HPDE6-E6E7 (cell line): ENCODE measurements around the gene PPP2R1A.

ENCODE experiments used
- DNase-seq: peaks from one replicate; pipeline ENCODE4 v3.0.0; 2011; ENCODE audit warnings: missing footprints; ENCODE audit errors: extremely low spot score

The PPP2R1A gene

DNA sequence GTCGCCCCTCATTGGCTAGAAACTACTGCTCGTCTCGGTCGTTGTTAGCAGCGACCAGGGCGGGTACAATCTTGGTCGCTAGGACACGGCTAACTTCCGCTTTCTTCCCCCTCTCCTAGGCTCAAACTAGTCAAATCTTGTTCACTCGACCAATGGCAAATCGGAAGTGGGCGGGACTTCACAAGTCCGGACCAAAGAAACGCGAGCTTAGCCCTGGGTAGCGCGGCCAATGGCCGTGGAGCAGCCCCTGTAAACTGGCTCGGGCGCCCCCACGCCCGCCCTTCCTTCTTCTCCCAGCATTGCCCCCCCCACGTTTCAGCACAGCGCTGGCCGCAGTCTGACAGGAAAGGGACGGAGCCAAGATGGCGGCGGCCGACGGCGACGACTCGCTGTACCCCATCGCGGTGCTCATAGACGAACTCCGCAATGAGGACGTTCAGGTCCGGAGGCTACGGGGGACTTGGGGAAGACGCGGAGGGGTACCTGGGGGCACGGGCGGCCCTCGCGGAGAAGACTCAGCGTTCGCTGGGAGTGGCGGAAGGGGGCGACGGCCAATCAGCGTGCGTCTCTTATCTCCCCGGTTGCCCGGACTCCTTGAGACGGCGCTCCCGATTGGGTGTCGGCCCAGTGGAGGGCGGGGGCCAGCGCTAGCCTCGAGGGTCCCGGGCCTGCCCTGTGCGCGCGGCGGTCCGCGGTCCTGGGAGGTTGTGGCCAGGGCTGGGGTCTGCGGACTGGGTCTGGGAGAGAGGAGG lies at the start of gene PPP2R1A:
TSS of gene PPP2R1A (plus strand) at position 318 of the 752 bp plus-strand sequence. CDS start at position 363, 45 bp downstream.
- DNase-seq = peak; percentile 98

DNA sequence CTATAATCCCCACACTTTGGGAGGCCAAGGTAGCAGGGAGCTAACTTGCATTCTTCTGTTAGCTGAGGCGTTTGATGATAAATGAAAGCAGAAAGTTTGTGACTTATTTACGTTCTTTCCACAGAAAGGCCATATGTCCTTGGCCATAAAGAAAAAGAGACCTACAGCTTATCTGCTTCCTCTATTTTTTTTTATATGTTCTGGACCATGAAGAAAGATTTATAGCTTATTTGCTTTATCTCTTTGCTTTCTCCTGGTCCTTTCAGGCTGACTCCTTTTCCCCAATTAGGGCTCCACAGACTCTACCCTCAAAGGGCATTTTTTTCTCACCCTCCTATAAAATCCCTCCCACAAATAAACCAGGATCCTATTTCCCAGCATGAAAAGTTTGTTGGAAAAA lies 48.6 kb upstream of the PPP2R1A start:
- no peak for DNase-seq

DNA sequence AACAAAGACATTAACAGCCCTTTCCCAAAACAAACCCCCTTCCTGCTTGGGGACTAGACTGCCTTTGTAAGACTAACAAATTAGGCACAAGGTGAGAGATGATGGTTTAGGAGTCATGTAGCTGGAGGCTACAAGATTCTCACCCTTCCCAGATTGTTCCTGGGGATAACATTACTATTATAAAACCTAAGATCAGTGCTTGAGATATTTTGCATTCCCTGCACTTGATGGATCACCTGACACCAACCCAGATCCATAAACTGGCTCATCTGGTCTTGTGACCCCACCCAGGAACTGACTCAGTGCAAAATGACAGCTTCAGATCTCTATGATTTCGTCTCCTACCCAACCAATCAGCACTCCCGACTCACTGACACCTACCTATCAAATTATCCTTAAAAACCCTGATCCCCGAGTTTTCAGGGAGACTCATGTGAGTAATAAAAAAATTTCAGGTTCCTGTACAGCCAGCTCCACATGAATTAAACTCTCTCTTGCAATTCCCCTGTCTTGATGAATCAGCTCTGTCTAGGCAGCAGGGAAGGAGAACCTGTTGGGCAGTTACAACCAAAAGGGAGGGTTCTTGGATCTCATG lies 47.8 kb upstream of the PPP2R1A start:
- peak; percentile 52 for DNase-seq

DNA sequence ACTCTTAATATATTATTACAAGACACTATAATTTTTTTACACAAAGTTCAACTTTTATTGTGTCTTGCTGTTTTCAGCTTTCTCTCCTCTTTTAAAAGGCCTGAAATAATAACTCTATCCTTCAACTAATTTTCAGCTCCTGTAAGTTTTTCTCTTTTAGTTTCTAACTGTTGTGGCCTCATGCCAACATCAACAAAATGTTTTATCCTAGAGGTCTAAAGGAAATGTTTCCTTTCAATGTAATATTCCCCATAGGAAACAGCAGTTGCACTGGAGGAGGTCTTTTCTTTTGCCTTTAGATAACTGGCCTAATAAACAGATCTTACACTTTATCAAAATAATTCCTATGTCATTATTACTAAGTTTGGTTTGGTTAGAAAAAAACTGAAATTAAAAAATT lies 41.6 kb upstream of the PPP2R1A start:
- no peak for DNase-seq

DNA sequence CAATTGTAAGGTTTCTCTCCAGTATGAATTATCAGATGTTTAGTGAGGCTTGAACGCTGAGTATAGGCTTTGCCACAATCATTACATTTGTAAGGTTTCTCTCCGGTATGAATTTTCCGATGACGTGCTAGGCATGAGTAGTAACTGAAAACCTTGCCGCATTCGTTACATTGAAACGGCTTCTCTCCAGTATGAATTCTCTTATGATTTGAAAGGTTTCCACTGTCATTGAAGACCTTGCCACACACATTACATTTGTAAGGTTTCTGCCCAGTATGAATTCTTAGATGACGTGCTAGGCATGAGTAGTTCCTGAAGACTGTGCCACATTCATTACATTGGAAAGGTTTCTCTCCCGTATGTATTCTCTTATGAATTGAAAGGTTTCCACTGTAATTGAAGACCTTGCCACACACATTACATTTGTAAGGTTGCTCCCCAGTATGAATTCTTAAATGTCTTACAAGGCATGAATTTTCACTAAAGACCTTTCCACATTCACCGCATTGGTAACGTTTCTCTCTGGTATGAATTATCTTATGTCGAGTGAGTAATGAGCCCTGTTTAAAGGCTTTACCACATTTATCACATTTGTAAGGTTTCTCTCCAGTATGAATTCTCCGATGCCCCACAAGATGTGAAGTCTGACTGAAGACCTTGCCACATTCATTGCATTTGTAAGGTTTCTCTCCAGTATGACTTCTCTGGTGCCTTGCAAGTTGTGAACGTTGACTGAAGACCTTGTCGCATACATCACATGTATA lies 34.1 kb upstream of the PPP2R1A start:
- DNase-seq = no peak

DNA sequence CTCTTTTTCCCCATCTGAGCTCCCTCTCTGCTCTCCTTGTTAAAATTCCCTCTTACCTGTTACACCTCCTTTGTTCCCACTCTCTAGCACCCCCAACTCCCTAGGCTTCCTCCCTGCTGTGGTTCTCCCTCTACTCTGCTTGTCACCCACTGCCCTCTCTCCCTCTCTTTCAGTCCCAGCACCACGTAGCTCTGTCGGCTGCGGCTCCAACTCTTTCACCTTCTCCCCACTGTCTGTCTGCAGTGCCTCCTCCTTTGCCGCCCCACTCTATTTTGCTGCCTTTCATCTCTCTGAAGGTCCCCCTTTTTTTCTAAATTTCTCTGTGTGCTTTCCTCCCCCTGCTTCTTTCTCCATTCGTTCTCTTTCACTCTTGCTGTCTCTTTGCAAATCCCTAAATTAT lies 19.5 kb upstream of the PPP2R1A start:
- DNase-seq = no peak

DNA sequence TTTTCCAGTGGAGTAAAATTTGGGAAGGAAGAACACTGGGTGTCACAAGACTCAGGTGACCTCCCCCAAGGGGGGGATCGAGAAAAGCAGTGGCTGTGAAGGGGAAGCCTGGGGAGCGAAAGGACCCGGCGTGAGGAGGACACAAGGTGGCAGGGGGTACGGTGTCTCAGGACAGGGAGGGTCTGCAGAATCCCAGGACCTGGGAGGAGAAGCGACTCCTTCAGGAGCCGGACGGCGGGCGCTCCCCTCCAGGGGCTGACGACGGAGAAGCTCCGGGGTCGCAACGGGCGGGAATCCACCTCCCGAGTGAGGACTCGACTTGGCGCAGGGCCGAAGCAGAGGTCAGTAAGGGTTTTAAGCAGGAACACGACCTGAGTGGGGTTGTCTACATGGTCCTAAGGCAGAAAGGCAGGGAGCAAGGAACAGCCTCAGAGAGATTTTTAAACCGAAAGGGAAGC lies 19.0 kb upstream of the PPP2R1A start:
- DNase-seq = no peak

DNA sequence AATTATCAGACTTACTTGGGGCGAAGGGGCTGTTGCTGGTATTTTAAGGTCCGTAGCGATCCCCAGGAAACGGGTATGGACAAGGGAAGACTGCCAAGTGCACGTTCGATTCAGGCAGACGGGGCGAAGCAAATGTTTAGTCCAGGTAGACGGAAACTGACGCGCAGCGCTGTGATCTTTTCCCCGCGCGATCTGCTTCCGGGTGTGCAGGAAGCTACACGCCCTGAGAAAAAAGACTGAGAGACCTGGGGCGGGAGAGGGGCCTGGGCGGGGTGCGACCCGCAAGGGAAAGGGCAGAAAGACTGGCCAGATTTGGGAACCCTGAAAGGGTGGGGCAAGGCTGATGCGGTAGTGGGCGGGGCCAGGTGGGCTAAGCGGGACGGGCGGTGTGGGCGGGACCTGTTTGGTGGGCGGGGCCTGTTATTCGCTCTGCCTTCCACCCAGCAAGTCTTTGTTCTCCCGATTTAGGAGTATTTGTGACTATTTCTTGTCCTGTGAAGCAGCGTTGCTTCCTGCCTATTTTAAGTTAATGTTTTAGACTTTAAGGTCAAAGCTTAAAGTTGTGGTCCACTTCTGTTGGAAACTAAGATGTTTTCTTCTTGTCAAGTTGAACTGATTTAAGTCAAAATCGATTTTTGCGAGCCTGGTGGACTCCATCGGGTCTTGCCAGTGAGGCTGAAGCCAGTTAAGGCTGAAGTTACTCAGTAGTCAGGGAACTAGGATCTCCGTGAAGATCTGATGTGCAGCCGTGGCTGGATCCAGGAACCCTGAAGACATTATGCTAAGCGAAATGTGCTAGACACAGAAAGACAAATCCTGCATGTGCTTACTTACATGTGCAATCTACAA lies 18.3 kb upstream of the PPP2R1A start, which contains the start of gene ZNF836:
TSS of gene ZNF836 (minus strand) at position 301 of the 849 bp plus-strand sequence. CDS start 3,549 bp downstream, outside the sequence.
- DNase-seq = peak; percentile 81

DNA sequence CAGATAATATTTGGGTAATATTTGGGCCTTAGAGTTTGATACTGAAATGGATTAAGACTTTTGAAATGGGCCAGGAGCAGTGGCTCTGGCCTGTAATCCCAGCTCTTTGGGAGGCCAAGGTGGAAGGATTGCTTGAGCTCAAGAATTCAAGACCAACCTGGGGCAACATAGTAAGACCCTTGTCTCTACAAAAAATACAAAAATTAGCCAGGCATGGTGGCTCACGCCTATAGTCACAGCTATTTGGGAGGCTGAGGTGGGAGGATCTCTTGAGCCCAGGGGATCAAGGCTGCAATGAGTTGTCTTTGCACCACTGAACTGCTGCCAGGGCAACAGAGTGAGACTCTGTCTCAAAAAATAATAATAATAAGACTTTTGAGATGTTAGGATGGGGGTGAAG lies 17.5 kb upstream of the PPP2R1A start:
- DNase-seq = no peak

DNA sequence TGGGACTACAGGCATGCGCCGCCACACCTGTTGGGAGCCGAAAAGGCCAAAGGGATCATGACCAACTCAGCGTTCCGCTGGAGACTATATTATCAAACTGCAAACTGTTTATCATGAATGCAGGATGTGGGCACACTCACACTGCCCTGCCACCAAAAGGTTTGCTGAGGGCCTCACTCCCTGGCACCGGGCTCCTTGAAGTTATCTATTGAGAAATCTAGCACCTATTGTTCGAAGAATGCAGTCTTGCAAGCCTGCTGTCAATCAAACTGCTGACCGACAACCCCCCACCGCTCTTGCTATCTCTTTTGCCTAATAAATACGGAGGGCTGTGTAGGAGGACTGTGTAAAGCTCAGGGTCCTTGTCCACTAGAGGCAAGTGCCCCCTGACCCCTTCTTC lies 13.3 kb upstream of the PPP2R1A start:
- DNase-seq = no peak

DNA sequence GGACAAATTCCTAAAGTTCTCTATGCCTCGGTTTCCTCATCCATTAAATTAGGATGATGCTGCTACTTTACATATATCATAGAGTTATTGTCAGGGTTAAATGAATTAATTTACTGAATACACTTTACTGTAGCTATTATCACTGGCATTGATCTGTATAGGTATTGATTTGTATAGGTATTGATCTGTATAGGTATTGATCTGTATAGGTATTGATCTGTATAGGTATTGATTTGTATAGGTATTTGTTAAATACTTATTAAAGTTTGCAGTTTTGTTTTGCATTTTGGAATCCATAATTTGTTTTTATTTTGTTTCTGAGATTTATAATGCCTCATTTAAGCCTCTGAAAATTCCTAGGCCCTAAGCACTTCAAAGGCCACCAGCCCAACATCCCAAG lies 2.4 kb upstream of the PPP2R1A start:
- DNase-seq = no peak

DNA sequence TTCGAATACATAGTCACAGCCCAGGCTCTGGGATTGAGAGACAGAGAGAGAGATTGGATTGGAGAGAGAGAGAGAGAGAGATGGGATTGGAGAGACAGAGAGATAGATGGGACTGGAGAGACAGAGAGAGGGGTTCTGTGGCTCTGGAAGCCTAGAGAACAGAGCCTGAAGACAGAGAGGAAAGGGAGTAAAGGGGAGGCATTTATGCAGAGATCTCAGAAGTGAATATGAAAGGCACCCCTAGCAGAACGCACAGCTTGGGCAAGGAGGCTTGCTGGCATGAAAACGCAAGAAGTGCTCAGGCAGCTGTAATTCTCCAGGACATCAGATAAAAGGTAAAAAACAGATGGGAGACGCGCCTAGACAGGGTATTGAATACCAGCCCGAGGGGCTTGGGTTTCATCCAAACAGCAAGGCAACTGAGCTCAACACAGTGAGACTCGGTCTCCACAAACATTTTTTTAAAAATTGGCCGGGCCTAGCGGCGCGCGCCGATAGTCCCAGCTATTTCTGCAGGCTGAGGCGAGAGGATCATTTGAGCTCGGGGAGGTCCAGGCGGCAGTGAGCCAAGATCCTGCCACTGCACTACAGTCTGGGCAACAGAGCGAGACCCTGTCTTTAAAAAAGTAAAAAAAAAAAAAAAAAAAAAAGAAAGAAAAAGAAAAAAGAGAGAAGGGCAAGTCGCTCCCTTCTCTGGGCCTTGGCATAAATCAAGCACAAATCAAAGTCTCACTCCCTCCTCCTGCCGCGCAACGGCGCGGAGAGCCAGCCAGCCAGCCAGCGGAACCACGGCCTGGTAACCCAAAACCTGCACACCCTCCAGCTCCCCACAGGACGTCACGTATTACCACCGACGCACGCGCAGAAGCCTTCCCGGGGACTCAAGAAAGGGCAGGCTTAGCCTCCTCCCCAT lies 774 bp upstream of the PPP2R1A start:
- DNase-seq = no peak

DNA sequence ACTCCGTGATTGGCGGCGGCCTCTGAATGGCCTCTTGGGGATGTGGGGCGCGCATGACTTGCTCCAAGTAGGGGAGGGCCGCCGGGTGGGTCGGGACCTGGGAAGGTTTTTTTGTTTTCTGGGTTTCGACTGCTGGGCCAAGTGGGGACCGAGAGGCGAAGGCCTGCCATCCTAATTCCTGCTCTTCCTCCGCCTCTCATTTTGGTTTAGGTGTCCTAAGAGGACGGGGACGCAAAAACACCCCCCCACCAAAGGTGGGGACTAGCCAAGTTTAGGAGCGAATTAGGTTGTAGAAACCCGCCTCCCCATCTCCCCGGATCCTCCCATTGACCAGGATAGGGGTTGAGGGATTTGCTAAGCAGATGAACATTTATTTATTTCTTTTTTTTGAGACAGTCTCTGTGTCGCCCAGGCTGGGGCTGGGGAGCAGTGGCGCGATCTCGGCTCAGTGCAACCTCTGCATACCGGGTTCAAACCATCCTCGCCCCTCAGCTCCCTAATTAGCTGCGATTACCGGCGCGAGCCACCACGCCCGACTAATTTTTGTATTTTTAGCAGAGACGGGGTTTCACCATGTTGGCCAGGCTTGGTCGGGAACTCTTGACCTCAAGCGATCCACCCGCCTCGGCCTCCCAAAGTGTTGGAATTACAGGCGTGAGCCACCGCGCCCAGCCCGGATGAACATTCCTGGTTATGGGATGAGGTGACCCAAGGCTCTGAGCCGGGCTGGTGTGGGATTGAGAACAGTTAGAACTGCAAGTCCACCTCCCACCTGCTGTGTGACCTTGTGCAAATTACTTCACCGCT lies 838 bp downstream of the PPP2R1A start:
- peak; percentile 31 for DNase-seq

DNA sequence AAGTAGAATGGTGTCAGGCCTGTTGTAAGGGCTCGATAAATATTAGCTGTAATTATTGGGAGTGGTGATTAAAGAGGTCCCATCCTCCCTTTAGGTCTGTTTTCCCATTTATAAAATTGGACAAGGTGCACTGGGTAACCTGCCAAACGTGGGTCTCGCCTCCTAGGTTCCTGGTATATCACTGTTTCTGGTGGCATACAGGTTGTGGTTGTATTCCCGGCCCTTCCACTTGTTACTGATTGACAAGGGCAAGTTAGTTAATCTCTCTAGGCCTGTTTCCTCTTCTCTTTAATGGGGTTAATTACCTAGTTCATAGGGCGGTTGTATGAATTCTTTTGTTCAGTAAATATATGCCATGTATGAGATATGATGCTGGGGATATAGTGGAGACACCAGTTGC lies 1.5 kb downstream of the PPP2R1A start:
- no peak for DNase-seq

DNA sequence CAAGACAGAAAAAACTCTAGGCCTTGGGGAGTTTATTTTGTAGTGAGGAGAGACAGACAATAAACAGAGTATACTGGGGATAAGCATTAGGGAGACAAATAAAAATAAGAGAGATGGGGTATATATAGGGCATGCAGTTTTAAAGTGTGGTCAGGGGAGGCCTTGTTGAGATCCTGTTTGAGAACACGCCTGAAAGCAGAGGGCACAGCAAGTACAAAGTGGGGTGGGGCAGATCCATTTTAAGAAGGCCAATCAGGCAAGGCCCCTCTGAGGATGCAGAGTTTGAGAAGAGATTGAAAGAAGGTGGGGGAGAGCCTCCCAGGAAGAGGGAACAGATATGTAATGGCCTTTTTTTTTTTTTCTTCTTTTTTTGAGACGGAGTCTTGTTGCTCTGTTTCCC lies 2.1 kb downstream of the PPP2R1A start:
- no peak for DNase-seq

DNA sequence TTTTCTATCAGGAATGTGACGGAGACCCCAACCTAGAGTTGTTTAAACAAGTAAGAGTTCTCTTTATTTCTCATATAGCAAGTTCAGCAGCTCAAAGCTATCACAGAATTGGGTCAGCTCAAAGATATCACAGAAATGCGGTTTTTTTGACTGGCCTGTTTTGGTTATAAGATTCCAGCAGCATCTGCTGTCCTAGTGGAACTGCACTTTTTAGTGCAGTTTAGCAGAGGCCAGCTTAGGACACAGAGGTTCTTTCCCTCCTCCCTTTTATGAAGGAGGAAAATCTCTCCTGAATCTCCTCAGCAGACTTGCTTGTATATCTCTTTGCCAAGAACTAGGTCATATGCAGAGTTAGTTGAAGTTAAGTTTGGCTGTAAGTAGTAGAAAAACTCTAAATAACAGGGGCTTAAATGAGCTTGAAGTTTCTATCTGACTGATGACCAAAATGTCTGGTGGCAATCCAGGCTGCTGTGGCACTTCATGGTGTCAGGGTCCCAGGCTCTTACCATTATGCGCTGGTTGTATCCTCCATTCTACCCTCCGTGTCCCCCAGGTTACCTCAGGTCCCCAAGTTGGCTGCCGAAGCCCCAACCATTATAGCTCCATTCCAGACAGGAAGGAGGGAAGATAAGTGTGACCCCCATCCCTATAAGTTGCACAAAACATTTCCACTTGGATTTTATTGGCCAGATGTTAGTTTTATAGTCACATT lies 6.6 kb downstream of the PPP2R1A start:
- DNase-seq = no peak

DNA sequence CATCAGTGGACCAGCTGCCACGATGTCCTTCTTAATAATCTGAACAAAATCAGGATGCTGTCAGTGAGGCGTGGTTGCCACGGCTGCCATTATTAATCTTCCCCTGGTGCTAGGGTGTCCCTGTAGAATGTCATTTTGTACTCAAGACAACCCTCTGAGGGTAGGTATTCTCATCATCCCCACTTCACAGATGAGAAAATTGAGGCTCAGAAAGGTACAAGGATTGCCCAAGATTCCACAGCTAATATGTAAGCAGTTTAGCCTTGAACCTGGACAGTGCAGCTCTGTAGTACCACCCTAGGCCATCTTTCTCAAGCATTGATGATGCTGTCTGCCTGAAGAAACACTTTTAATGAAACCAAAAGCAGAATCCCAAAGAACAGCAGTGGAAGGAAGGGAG lies 8.1 kb downstream of the PPP2R1A start:
- no peak for DNase-seq

DNA sequence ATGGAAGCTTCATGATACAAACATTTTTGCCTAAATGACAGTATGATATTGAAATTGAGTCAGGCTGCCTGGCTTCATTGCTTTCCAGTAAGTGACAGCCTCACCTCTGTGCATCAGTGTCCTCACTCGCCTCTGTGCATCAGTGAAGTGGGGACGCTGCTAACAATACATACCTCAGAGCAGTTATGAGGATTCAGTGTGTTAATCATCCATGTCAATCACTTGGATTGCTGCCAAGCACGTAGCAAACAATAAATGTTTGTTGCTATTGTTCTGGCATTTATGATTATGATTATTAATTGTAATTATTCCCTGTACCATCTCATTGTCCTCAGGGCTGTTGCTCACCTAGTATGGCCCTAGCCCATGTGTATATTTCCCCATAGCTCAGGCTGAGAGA lies 8.8 kb downstream of the PPP2R1A start:
- no peak for DNase-seq

DNA sequence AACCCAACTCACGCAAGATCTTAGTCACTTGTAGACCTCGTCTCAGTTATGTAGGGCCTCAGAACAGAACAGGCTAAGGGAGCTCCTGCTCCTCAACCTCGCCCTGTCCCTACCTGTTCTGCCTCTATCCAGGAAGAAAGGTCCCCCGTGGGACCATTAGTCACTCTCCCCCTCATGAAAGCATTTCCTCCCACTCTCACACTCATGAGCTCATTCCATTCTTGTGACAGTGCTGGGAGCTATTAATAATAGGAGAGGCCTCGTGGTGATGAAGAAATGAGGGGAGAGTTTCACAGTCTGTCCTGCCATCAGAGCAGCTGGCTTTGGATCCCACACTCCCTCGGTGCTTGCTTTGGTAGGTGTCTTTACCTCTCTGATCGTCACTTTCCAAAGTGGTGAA lies 10.2 kb downstream of the PPP2R1A start:
- peak; percentile 19 for DNase-seq
